GM12892 (cell line): ENCODE results near the gene TTC28.
"Not testable (repeated sequence)": the region's sequence is repeated elsewhere in the genome, so short reads cannot be mapped to it uniquely, and the experiment has no call there.

Experiments
- POLR2A ChIP-seq: IDR thresholded peaks from 2 replicates; pipeline ENCODE4 v1.6.1; 2011; ENCODE audit warnings: low read depth, low read length, control low read depth
- POLR2AphosphoS5 ChIP-seq: IDR thresholded peaks from 2 replicates; pipeline ENCODE4 v1.6.1; 2011; ENCODE audit warnings: low read depth, low read length, control low read depth

DNA sequence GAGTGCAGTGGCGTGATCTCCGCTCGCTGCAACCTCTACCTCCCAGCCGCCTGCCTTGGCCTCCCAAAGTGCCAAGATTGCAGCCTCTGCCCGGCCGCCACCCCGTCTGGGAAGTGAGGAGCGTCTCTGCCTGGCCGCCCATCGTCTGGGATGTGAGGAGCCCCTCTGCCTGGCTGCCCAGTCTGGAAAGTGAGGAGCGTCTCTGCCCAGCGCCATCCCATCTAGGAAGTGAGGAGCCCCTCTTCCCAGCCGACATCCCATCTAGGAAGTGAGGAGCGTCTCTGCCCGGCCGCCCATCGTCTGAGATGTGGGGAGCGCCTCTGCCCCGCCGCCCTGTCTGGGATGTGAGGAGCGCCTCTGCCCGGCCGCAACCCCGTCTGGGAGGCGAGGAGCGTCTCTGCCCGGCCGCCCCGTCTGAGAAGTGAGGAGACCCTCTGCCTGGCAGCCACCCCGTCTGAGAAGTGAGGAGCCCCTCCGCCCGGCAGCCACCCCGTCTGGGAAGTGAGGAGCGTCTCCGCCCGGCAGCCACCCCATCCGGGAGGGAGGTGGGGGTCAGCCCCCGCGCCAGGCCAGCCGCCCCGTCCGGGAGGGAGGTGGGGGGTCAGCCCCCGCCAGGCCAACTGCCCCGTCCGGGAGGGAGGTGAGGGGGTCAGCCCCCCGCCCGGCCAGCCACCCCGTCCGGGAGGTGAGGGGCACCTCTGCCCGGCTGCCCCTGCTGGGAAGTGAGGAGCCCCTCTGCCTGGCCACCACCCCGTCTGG lies 126.4 kb downstream of the TTC28 start:
- TF ChIP-seq POLR2A, POLR2AphosphoS5: not testable (repeated sequence)
